Limb (tissue), 2 donors: ENCODE data around the gene SFT2D2.
A peak's percentile ranks its signal among the peaks of the same experiment; 100 is the strongest.
"Not testable (repeated sequence)": the region's sequence is repeated elsewhere in the genome, so short reads cannot be mapped to it uniquely, and the experiment has no call there.

Source experiments
- DNase-seq, 2 donors: peaks; one replicate each; pipeline ENCODE4 v3.0.0-alpha.2; 2016; ENCODE audit errors: extremely low spot score in 2 of 2

Gene SFT2D2

DNA sequence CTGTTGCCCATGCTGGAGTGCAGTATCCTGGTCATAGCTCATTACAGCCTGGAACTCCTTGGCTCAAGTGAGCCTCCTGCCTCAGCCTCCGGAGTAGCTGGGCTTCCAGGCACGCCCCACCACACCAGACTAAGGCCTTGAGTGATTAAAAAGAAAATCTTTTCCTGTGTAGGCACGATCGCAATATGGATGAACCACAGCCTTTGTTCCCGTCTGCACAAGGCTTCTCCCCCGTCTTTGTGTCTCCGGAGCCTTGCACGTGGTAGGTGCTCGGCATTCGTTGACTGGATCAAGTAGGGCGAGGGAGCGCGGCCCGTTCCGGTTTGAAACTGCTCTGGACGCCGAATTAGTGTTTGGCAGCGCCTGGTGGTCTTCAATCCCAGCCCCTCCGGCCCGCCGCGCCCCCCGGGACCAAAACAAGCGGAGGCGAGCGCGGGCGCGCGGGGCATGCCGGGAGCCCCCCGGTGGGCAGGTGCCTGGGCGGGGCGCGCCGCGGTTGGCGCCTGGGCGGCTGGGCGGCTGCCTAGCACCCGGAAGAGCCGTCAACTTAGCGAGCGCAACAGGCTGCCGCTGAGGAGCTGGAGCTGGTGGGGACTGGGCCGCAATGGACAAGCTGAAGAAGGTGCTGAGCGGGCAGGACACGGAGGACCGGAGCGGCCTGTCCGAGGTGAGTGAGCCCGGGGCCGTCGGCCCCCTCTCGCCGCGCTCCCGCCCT lies at the start of gene SFT2D2:
SFT2D2 (plus strand) TSS at position 529 of the 715 bp plus-strand sequence; CDS start at position 605, 76 bp downstream.
- peak; percentile 78 to 90 for DNase-seq

DNA sequence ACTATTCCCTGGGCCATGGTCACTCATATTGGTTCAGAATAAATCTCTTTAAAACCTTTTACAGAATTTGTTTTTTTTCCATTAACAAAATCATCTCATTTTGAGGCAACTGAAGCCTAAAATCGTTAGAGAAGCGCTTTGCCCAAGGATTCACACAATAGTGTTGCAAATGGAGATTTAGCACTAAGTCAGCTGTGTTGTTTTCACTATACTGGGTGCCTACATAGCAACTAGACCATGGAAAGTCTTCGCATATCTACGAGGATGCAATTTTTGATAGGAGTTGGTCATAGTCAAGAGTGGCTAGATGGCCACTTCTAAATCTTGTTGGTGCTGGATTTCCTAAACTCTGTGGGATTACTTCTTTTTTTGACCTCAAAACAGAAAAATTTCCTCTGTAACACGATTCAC lies 47.6 kb upstream of the SFT2D2 start:
- DNase-seq: no peak

DNA sequence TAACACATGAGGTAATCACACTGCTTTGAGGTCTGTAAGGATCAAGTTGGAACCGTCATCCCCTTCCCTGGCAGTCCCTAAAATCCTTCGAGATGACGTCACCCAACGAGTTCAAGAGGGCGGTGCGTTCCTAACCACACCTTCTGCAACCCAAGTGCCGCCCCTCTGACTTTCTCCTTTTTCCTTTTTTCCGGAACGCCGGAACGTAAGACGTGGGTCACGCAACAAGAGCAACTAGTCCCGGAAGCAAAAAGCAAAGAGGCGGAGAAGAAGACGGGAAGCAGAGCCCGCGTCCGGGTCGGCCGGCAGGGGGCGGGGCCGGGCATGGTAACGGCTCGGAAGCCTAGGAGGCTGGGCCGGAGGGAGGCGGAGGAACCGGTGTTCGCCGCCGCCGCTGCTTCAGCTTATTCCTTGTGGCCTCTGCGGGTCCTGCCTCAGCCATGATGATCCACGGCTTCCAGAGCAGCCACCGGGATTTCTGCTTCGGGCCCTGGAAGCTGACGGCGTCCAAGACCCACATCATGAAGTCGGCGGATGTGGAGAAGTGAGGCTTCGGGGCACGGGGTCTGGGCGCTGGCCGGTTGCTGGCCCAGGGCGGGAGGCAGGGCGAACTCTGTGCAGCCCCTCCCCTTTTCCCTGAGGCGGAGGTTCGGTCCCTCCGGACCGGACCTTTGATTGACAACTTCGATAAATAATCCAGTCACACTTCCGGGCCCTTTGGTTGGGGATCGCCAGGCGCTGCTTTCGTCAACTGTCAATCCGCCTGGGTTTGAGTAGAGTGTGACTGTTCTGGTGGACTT lies 47.0 kb upstream of the SFT2D2 start, which contains the start of gene TIPRL:
TIPRL (plus strand) TSS at position 325 of the 800 bp plus-strand sequence; CDS start at position 441, 116 bp downstream.
- DNase-seq: peak; percentile 98

- peak in 1 of 2 donors; percentile 40 for DNase-seq
These were observed 46.2 kb upstream of the SFT2D2 start for GRCh38 chr1:168179438-168180147.

DNA sequence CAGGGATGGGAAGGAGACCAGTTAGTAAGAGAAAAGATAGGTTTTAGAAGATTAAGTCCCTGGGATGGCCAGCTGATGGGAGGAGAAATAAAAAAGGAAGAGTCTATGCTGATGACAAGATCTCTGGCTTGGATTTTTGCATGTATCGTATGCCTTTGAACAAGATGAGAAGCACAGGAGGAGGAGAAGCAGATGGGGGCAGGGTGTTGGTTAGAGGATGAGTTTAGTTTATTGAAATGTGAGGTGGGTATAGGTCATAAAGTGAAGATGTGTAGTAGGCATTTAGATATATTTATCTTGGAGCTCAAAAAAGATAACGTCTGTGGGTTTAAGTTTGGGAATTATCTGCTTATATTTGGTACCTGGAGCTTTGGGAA lies 45.7 kb upstream of the SFT2D2 start:
- DNase-seq: no peak

- DNase-seq: not testable (repeated sequence)
These were observed 44.6 kb upstream of the SFT2D2 start for GRCh38 chr1:168181063-168181720.

GRCh38 chr1:168187177-168187576 lies 38.6 kb upstream of the SFT2D2 start:
- DNase-seq: no peak

DNA sequence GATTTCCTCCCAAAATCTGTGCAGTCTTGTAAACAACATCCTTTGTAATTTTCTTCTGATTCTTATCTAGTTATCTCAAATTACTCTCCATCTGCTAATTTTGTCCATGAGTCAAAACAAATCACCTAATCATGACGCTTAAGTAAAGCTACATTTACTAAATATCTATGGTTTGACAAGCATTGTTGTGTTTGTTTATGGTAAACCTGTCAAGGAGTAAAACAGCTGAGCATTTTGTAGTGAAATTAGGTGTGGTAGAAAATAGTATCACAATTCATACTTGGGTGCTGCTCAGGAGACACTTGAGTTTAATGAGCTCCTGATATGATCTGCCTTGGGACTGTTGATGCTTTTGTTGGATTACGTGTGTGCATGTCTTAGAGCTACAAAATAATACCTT lies 35.4 kb upstream of the SFT2D2 start:
- DNase-seq: no peak

- DNase-seq: no peak
These were observed 30.3 kb upstream of the SFT2D2 start for GRCh38 chr1:168195199-168196135.

DNA sequence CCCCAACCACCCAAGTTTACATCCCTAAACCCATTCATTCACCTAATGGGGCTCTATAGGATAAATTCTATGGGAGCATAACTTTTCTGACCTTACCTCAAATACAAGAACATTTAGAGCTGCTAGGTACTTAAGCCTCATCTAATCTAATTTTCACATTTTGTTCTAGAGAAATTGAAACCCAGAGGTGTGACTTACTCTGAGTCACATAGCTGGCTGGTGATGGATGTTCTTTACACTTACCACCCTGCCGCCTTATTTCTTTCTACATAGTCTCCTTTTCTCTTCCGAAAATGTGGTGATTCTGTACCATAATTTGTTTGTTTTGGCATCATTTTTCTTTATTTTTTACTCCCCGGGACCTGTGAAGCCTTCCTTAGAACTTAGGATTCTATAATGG lies 26.7 kb upstream of the SFT2D2 start:
- no peak for DNase-seq

DNA sequence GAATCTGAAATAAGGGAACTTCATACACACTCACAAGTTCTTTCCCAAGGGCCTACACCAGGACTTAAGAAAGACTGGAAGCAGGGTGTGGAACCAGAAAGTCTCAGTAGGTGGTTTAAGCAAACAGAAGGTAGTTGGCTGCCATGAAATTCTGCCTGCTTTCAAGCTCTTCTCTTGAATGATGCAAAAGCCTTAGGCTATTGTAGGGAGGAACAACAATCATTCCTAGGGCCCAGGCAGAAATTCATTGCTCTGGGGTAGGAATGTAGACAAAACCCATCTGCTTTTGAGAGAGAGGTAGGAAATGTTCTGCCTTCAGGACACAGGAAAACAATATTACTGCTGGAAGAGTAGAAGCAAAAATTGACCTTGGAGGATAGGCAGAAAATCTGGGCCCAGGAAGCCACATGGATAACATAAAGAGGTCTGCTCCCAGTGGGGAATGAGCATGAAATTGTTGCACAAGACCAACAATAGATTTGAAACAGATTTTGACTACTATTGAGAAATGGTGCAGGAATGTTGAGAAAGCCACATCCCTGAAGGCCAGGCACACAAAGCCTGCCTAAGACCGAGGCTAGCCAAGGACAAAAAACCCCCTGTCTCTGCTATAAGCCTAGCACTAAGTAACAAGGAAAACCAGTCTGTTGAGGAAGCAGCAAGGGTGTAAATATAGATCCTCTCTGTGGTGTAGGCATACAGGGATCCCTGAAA lies 22.7 kb upstream of the SFT2D2 start:
- no peak for DNase-seq

GRCh38 chr1:168206111-168206510 lies 19.7 kb upstream of the SFT2D2 start:
- DNase-seq: no peak

- DNase-seq: not testable (repeated sequence)
These were observed 18.1 kb upstream of the SFT2D2 start for GRCh38 chr1:168207673-168208072.

DNA sequence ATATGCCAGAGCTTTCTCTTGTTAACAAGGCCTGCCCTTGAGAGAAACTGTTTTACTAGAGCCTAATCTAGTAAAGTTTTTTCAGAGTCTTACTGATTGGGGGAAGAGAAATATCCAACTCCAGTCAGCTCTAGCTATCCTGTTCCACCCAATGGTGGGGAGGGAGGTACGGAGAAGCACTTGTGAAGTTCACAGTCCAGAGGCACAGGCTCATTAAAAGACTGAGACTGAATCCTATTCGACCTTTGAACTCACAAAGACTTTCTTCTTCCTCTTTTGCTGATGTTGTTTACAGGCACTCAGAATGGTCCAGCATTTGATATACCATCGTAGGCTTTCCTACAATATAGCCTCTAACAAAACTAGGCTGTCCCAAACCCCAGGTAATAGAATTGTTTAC lies 15.5 kb upstream of the SFT2D2 start:
- no peak for DNase-seq

- no peak for DNase-seq
These were observed 12.5 kb upstream of the SFT2D2 start for GRCh38 chr1:168213349-168213748.

GRCh38 chr1:168216171-168216570 lies 9.6 kb upstream of the SFT2D2 start:
- no peak for DNase-seq

GRCh38 chr1:168217664-168218063 lies 8.1 kb upstream of the SFT2D2 start:
- DNase-seq: no peak

GRCh38 chr1:168218658-168219057 lies 7.1 kb upstream of the SFT2D2 start:
- no peak for DNase-seq

DNA sequence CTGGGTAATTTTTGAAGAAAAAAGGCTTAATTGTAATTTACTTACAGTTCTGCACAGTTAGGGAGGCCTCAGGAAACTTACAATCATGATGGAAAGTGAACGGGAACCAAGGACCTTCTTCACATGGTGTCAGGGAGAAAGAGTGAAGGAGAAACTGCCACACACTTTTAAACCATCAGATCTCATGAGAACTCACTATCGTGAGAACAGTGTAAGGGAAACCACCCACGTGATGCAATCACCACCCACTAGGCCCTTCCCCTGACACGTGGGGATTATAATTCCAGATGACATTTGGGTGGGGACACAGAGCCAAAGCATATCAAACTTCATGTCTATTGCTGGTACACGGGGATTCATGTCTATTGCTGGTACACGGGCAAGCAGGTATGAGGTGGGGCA lies 5.3 kb upstream of the SFT2D2 start:
- no peak for DNase-seq

DNA sequence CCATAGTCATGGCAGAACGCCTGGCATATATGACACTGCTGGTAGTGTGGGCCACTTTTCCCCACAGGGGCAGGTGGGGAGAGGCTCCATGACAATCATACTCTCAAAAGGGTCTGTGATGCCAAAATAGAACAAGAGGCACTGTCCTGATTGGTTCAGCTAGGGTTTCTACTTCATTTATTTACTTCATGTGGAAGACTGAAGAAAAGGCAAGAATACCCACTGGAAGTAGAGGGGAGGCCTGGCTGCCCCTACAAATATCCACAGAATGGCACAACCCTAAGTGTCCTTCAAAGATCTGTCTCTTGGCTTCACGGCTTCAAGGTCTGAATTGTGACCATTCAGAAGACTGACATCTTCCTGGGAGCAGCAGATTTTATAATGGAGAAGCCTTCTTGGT lies 4.5 kb upstream of the SFT2D2 start:
- no peak for DNase-seq
